Measurements from ENCODE around the gene PRKACB. TPM values are rescaled to one million over a fixed set of nuclear protein-coding genes. Genes with fewer than 3 reads are reported as not detected.

Gene PRKACB
- total RNA-seq, 1 experiment from 2014 or later, result 135 TPM

DNA sequence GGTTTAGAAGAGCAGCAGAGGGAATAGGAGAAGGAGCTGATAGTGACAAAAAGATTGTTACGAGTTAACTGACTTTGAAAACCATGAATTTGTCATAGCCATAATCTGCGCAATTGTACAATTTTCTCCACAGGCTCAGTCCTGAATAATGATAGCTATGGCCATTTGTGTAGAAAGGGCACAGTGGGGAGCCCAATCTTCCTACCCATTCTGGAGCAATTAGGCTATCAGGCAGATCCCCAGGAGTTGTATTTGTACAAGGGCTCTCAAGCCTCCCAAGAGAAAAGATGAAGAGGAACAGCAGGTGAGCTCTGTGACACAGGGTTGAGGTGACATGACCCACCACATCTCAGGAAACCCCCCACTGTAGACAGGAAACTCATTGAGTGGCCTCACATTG lies 115.3 kb downstream of the PRKACB start:
- TF ChIP-seq REST (IDR thresholded peaks at IDR 0.05; ENCODE audit: low read depth) (no peak), CBX3 (IDR thresholded peaks at IDR 0.05; ENCODE audit: low read depth) (no peak), ZNF274 (IDR thresholded peaks at IDR 0.05; ENCODE audit: low read depth, low read length) (no peak), SP1 (IDR thresholded peaks at IDR 0.05; ENCODE audit: low read depth) (no peak), EZH2phosphoT487 (IDR thresholded peaks at IDR 0.05; ENCODE audit: borderline replicate concordance) (no peak), YY1 (IDR thresholded peaks at IDR 0.05; ENCODE audit: extremely low read depth, insufficient replicate concordance, low read depth, low read length) (no peak), POLR2A (IDR thresholded peaks at IDR 0.05; ENCODE audit: borderline replicate concordance, extremely low read depth, insufficient read depth, insufficient read length) (no peak), EZH2 (IDR thresholded peaks at IDR 0.05) (no peak), TCF7L2 (IDR thresholded peaks at IDR 0.05; ENCODE audit: borderline replicate concordance, extremely low read depth, insufficient read depth, insufficient read length) (no peak)
- TF ChIP-seq, protein P1, sequence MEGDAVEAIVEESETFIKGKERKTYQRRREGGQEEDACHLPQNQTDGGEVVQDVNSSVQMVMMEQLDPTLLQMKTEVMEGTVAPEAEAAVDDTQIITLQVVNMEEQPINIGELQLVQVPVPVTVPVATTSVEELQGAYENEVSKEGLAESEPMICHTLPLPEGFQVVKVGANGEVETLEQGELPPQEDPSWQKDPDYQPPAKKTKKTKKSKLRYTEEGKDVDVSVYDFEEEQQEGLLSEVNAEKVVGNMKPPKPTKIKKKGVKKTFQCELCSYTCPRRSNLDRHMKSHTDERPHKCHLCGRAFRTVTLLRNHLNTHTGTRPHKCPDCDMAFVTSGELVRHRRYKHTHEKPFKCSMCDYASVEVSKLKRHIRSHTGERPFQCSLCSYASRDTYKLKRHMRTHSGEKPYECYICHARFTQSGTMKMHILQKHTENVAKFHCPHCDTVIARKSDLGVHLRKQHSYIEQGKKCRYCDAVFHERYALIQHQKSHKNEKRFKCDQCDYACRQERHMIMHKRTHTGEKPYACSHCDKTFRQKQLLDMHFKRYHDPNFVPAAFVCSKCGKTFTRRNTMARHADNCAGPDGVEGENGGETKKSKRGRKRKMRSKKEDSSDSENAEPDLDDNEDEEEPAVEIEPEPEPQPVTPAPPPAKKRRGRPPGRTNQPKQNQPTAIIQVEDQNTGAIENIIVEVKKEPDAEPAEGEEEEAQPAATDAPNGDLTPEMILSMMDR (IDR thresholded peaks at IDR 0.05 in 2 of 3, conservative IDR thresholded peaks at IDR 0.05 in 1 of 3; ENCODE audit: borderline replicate concordance in 1 of 3, insufficient read depth in 1 of 3, low read depth in 2 of 3, low read length in 2 of 3), result no peak
- TF ChIP-seq, protein P2, sequence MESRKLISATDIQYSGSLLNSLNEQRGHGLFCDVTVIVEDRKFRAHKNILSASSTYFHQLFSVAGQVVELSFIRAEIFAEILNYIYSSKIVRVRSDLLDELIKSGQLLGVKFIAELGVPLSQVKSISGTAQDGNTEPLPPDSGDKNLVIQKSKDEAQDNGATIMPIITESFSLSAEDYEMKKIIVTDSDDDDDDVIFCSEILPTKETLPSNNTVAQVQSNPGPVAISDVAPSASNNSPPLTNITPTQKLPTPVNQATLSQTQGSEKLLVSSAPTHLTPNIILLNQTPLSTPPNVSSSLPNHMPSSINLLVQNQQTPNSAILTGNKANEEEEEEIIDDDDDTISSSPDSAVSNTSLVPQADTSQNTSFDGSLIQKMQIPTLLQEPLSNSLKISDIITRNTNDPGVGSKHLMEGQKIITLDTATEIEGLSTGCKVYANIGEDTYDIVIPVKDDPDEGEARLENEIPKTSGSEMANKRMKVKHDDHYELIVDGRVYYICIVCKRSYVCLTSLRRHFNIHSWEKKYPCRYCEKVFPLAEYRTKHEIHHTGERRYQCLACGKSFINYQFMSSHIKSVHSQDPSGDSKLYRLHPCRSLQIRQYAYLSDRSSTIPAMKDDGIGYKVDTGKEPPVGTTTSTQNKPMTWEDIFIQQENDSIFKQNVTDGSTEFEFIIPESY (IDR thresholded peaks at IDR 0.05; ENCODE audit: extremely low read depth, insufficient replicate concordance, low read length), result no peak
- H3K9me3 ChIP-seq (ENCODE audit: control insufficient read depth in 1 of 2, insufficient read depth in 1 of 2, low read depth in 1 of 2, low read length in 2 of 2), result no peaks in the 10 kb centered on the region
- DNase-seq (ENCODE audit: low read depth, low spot score), result no peak
- no peak overlapping the region for H3K4me2 ChIP-seq (ENCODE audit: low read length)
- H3K27me3 ChIP-seq (ENCODE audit: insufficient read depth, low read length), result no peaks in the 10 kb centered on the region
- H3K4me3 ChIP-seq (replicated peaks in 1 of 2; ENCODE audit: low read depth in 1 of 2, low read length in 2 of 2), result no peak overlapping the region
- peaks cover 20 to 26% of the 10 kb centered on the region in 2 experiments for H3K4me1 ChIP-seq (ENCODE audit: control insufficient read depth in 1 of 2, insufficient read depth in 2 of 2, low read length in 2 of 2)
- no peak overlapping the region for H3K27ac ChIP-seq (ENCODE audit: low read depth, low read length)
- no TSS peak for BruUV-seq (replicated peaks)
- no peaks in the 10 kb centered on the region for H3K36me3 ChIP-seq (ENCODE audit: control insufficient read depth in 1 of 2, insufficient read depth in 2 of 2, low read length in 2 of 2)
- no peaks in the 10 kb centered on the region for H4K20me1 ChIP-seq (ENCODE audit: insufficient read depth)
- intact Hi-C loops (cut with micrococcal nuclease), result no loop called here
- no peaks in the 10 kb centered on the region for H3K9me2 ChIP-seq (ENCODE audit: insufficient read depth)
- H3K9ac ChIP-seq (ENCODE audit: low read length), result no peak overlapping the region
- ChIA-PET POLR2A (no interaction called here), RAD21 (ENCODE audit: low non-redundant PET in 1 of 2, low total read pairs in 2 of 2, uncharacterized antibody in 2 of 2, unreplicated experiment in 2 of 2) (no interaction called here), CTCF (no interaction called here)
- H2AFZ ChIP-seq (ENCODE audit: low read depth, low read length, poor library complexity, severe bottlenecking), result no peak overlapping the region
- ATAC-seq, result no peak
- no peaks in the 10 kb centered on the region for H3K79me2 ChIP-seq (ENCODE audit: insufficient read depth, low read length)

All from HCT116 (cell line).